IPS-18a (cell line): ENCODE data around the gene ZNG1F.
"Not testable (repeated sequence)": the region's sequence is repeated elsewhere in the genome, so short reads cannot be mapped to it uniquely, and the experiment has no call there.

Source experiments
- H3K27ac ChIP-seq: one replicate; pipeline ENCODE4 v1.5.1; 2013; ENCODE audit warnings: low read length
- H3K27me3 ChIP-seq: one replicate; pipeline ENCODE4 v1.6.1; 2013; ENCODE audit warnings: mild to moderate bottlenecking, low read length; ENCODE audit not compliant: control insufficient read depth, insufficient read depth
- H3K36me3 ChIP-seq: one replicate; pipeline ENCODE4 v1.6.1; 2013; ENCODE audit warnings: low read depth, low read length; ENCODE audit not compliant: control insufficient read depth
- H3K4me1 ChIP-seq: one replicate; pipeline ENCODE4 v1.6.1; 2013; ENCODE audit warnings: low read depth, low read length; ENCODE audit not compliant: control insufficient read depth
- H3K4me3 ChIP-seq: one replicate; pipeline ENCODE4 v1.5.1; 2013; ENCODE audit warnings: low read length
- H3K9ac ChIP-seq: one replicate; pipeline ENCODE4 v1.6.1; 2013; ENCODE audit warnings: mild to moderate bottlenecking, low read length, moderate library complexity
- H3K9me3 ChIP-seq: one replicate; pipeline ENCODE4 v1.6.1; 2013; ENCODE audit warnings: low read depth, low read length; ENCODE audit not compliant: control insufficient read depth

ZNG1F gene

DNA sequence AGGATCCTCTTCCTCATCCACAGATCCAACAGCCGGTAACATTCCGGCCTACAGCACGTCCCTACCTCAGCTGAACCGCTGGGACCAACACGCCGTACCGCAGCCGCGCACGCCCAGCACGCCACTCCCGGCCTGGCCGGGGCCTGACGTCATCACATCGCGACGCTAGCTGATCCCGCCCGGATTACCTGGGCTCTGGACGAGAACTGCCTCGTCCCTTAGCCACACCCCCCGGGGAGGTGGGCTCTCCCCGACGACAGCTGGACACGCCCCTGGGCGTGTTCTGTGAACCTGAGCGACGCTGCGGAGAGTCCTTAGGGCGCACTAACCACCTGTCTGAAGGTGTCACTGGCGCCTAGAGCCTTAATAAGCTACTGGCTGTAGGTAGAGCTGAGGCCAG is at the start of gene ZNG1F:
Gene ZNG1F, minus strand, starts transcription at position 101 of the 400 bp plus-strand sequence. Its CDS starts 59 bp downstream, at position 42.
- not testable (repeated sequence) for H3K4me3 ChIP-seq, H3K27me3 ChIP-seq

GRCh38 chr9:41237110-41237749 is 48.1 kb upstream of the ZNG1F start:
- Histone ChIP-seq H3K9me3 (peaks cover 13% of the 10 kb centered on the region), H3K27me3 (peaks cover 25% of the 10 kb centered on the region)
- H3K9ac ChIP-seq, H3K36me3 ChIP-seq, H3K4me1 ChIP-seq, H3K27ac ChIP-seq, H3K4me3 ChIP-seq: not testable (repeated sequence)

More for the DNA sequence above, at the start of gene ZNG1F:
- not testable (repeated sequence) for H3K36me3 ChIP-seq, H3K9ac ChIP-seq, H3K4me1 ChIP-seq, H3K9me3 ChIP-seq, H3K27ac ChIP-seq

DNA sequence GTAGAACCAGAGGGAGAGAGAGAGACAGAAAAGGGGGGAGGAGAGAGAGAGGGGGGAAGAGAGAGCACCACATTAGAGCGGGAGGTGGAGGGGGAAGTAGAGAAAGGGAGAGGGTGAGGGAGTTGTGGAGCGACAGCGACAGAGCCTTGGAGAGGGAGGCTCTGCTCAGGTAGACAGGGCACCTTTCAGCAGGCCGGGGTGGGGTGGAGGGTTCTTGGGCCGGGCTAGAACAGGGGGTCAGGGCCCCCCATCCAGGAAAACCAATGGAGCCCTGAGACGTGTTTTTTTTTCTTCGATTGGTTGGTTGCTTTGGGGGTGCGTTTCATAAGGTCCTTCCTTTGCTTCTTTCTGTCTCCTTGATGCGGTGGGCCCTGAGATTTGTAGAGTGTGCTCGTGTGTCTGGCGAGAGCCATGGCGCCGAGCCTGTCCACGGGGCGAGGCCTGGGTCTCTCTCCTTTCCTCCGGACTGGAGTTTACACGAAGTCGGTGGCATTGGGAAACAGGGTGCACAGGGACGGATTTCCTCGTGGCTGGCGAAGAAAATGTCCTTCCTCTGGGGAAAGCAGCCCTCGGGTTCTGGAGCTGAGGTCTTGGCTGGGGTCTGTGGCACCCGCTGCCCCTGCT is 47.5 kb upstream of the ZNG1F start:
- H3K4me3 ChIP-seq, H3K36me3 ChIP-seq: not testable (repeated sequence)

GRCh38 chr9:41234811-41235805 is 46.0 kb upstream of the ZNG1F start:
- H3K36me3 ChIP-seq, H3K27ac ChIP-seq, H3K4me3 ChIP-seq, H3K9ac ChIP-seq, H3K4me1 ChIP-seq: not testable (repeated sequence)
- peaks cover 16% of the 10 kb centered on the region for H3K9me3 ChIP-seq
- peaks cover 34% of the 10 kb centered on the region for H3K27me3 ChIP-seq

More for the DNA sequence above, 47.5 kb upstream of the ZNG1F start:
- peaks cover 26% of the 10 kb centered on the region for H3K27me3 ChIP-seq
- peaks cover 13% of the 10 kb centered on the region for H3K9me3 ChIP-seq
- H3K4me1 ChIP-seq, H3K9ac ChIP-seq, H3K27ac ChIP-seq: not testable (repeated sequence)

- peaks cover 41% of the 10 kb centered on the region for H3K27me3 ChIP-seq
- H3K27ac ChIP-seq, H3K4me3 ChIP-seq, H3K9ac ChIP-seq, H3K4me1 ChIP-seq, H3K36me3 ChIP-seq: not testable (repeated sequence)
- peaks cover 24% of the 10 kb centered on the region for H3K9me3 ChIP-seq
Observed at GRCh38 chr9:41234221-41234620, 45.1 kb upstream of the ZNG1F start.

- not testable (repeated sequence) for H3K27ac ChIP-seq, H3K4me3 ChIP-seq, H3K9ac ChIP-seq, H3K36me3 ChIP-seq, H3K4me1 ChIP-seq
- Histone ChIP-seq H3K9me3 (peaks cover 21% of the 10 kb centered on the region), H3K27me3 (peaks cover 41% of the 10 kb centered on the region)
Observed at GRCh38 chr9:41232326-41232725, 43.2 kb upstream of the ZNG1F start.

GRCh38 chr9:41230418-41230817 is 41.3 kb upstream of the ZNG1F start:
- H3K9me3 ChIP-seq: peaks cover 19% of the 10 kb centered on the region
- H3K36me3 ChIP-seq, H3K9ac ChIP-seq, H3K4me1 ChIP-seq, H3K27ac ChIP-seq, H3K4me3 ChIP-seq: not testable (repeated sequence)
- H3K27me3 ChIP-seq: peaks cover 41% of the 10 kb centered on the region

DNA sequence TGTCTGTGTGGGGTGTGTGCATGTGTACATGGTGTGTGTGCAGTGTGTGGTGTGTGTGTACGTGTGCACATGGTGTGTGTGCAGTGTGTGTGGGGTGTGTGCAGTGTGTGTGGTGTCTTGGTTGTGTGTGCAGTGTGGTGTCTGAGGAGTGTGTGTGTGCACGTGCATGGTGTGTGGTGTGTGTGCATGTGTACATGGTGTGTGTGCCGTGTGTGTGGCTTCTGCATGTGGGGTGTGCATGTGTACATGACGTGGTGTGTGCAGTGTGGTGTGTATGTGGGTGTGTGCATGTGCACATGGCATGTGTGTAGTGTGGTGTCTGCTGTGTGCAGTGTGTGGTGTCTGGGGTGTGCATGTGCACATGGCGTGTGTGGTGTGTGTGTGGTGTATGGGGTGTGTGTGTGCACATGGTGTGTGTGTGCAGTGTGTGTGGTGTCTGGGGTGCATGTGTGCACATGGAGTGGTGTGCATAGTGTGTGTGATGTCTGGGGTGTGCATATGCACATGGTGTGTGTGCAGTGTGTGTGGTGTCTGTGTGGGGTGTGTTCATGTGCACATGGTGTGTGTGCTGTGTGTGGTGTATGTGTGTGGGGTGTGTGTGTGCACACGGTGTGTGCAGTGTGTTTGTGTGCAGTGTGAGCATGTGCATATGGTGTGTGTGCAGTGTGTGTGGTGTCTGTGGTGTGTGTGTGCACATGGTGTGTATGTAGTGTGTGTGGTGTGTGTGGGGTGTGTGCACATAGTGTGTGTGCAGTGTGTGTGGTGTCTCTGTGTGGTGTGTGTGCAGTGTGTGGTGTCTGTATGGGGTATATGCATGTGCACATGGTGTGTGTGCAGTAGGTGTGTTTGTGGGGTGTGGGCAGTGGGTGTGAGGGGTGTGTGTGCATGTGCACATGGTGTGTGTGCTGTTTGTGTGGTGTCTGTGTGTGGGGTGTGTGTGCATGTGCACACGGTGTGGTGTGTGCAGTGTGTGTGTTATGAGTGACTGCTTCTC is 40.6 kb upstream of the ZNG1F start:
- Histone ChIP-seq H3K9me3 (peaks cover 17% of the 10 kb centered on the region), H3K27me3 (peaks cover 36% of the 10 kb centered on the region), H3K9ac (no peak overlapping the region), H3K36me3 (no peaks in the 10 kb centered on the region), H3K4me3 (no peak overlapping the region), H3K4me1 (no peaks in the 10 kb centered on the region), H3K27ac (no peak overlapping the region)

GRCh38 chr9:41219831-41220230 is 30.7 kb upstream of the ZNG1F start:
- H3K9me3 ChIP-seq, H3K4me3 ChIP-seq, H3K27ac ChIP-seq, H3K27me3 ChIP-seq, H3K36me3 ChIP-seq, H3K9ac ChIP-seq, H3K4me1 ChIP-seq: not testable (repeated sequence)

DNA sequence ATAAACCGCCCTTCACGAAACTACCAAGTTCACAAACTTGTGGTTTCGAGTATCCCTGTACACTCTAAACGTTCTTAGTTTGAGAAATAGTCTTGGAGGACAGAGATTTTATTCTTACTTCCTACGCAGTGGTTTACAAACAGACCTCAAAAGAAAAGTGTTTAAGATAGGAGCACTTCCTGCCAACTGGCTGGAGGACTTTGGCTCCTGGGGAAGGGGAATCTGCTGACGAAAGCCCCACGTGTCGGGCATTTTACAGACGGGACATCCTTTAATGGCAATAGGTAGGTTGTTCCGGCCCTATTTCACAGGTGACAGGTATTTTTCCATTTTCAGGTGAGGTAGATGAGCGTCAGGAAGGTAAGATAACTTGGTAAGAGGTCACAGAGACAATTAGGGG is 678 bp downstream of the ZNG1F start:
- H3K4me1 ChIP-seq, H3K27me3 ChIP-seq, H3K4me3 ChIP-seq, H3K9ac ChIP-seq, H3K27ac ChIP-seq, H3K36me3 ChIP-seq, H3K9me3 ChIP-seq: not testable (repeated sequence)

DNA sequence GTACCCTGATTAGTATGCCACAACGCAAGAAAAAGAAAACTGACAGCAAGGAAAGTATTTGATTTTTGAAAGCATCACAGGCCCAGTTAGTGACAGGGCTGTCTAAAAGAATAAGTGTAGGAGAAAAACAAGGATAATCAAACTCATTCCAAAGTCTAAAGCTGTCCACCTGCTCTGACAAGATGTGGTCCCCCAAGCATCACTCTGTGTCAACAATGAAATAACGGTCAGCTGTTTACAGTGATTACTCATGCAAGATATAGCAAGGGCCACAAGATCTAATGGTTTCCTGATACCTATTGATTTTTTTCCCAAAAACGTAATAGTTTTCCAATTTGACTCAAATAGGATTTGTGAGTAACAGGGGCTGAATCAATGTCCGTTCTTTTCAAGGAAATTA is 14.1 kb downstream of the ZNG1F start:
- not testable (repeated sequence) for H3K9me3 ChIP-seq, H3K27ac ChIP-seq, H3K36me3 ChIP-seq, H3K9ac ChIP-seq, H3K4me3 ChIP-seq, H3K4me1 ChIP-seq, H3K27me3 ChIP-seq
